Lower lobe of right lung (tissue), 2 donors: ENCODE data around the gene DDI2. TPM values are rescaled to one million over a fixed set of nuclear protein-coding genes. Genes with fewer than 3 reads are reported as not detected.
A peak's percentile ranks its signal among the peaks of the same experiment; 100 is the strongest.
"Not testable (repeated sequence)": the region's sequence is repeated elsewhere in the genome, so short reads cannot be mapped to it uniquely, and the experiment has no call there.

Experiments
- ATAC-seq, 2 donors: fragments of 200-7000 bp; cut with Tn5 transposase; one replicate each; pipeline ENCODE4 v1.9.1; 2020 to 2022; ENCODE audit warnings: mild to moderate bottlenecking in 2 of 2, moderate library complexity in 2 of 2
- DNase-seq: peaks from one replicate; pipeline ENCODE4 v3.0.0-alpha.2; 2020
- H3K27ac ChIP-seq: fragments of 200-600 bp; one replicate; pipeline ENCODE4 v1.8.0; 2022
- H3K27me3 ChIP-seq: fragments of 200-600 bp; one replicate; pipeline ENCODE4 v1.8.0; 2022; ENCODE audit warnings: low read depth
- H3K36me3 ChIP-seq: fragments of 200-600 bp; one replicate; pipeline ENCODE4 v1.8.0; 2022; ENCODE audit warnings: mild to moderate bottlenecking
- H3K4me1 ChIP-seq: fragments of 200-600 bp; one replicate; pipeline ENCODE4 v1.8.0; 2022
- H3K4me3 ChIP-seq: fragments of 200-600 bp; one replicate; pipeline ENCODE4 v1.8.0; 2022; ENCODE audit warnings: mild to moderate bottlenecking
- H3K9me3 ChIP-seq: fragments of 200-600 bp; one replicate; pipeline ENCODE4 v1.8.0; 2022
- CTCF ChIP-seq: fragments of 200-600 bp; IDR thresholded peaks from one replicate; pipeline ENCODE4 v1.8.0; 2022; ENCODE audit warnings: antibody characterized with exemption, mild to moderate bottlenecking
- intact Hi-C: fragments of 100-400 bp; cut with DNase I; formaldehyde crosslinking; loops from one replicate; pipeline ENCODE4 v1.11.0; 2022
- total RNA-seq: library from RNA; stranded (reverse); fragmentation: NEBNext Ultra II Directional; extraction: Animal tissue kit (Norgen Biotek cat#: 25700); gene quantifications from one replicate; pipeline ENCODE4 v1.2.1, GENCODE V29; 2021
- donor health status: DM: no; HTN: yes; CAD: no; lungs with severe emphysema.

DDI2 gene
- total RNA-seq, 1 donor from 2014 or later = 48.8 TPM

DNA sequence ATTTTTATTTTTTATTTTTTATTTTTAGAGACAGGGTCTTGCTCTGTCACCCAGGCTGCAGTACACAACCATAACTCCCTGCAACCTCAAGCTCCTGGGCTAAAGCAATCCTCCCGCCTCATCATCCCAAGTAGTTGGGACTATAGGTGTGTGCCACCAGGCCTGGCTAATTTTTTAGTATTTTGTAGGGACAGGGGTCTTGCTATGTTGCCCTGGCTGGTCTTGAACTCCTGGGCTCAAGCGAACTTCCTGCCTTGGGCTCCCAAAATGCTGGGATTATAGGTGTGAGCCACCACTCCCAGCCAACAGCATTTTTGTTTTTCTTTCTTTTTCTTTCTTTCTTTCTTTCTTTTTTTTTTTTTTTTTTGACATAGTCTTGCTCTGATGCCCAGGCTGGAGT, 80.9 kb downstream of the DDI2 start:
- Histone ChIP-seq H3K4me1 (peaks cover 66% of the 10 kb centered on the region), H3K27ac (peak overlapping the region; percentile 55), H3K4me3 (no peak overlapping the region), H3K9me3 (no peaks in the 10 kb centered on the region), H3K27me3 (no peaks in the 10 kb centered on the region), H3K36me3 (no peaks in the 10 kb centered on the region)
- intact Hi-C loops = no loop called here
- no peak for TF ChIP-seq CTCF
- ATAC-seq = no peak
- DNase-seq = no peak

DNA sequence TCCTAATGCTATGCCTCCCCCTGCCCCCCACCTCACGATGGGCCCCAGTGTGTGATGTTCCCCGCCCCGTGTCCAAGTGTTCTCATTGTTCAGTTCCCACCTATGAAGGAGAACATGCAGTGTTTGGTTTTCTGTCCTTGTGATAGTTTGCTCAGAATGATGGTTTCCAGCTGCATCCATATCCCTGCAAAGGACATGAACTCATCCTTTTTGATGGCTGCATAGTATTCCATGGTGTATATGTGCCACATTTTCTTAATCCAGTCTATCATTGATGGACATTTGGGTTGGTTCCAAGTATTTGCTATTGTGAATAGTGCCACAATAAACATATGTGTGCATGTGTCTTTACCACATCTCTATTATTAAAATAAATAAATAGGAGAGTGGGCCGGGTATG, 82.1 kb downstream of the DDI2 start:
- H3K9me3 ChIP-seq = not testable (repeated sequence)
- H3K4me1 ChIP-seq = peaks cover 70% of the 10 kb centered on the region

DNA sequence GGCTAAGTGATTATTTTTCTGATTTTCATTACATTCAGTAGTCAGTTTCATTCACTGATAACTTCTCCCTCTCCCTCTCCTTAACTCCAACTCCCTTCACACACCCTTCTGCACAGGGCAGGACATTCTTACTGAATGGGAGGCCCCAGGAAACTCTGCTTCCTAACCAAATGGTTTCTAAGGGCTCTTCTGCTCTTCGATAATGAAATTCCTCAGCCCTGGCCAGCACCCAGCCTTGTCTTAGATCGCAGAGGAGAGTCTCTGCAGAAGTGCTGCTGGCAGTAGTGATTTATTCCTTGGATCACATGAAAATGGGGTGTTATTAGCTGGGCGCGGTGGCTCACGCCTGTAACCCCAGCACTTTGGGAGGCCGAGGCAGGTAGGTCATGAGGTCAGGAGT, 83.2 kb downstream of the DDI2 start:
- DNase-seq (no peak), ATAC-seq (peak; percentile 70 to 74)
- no peaks in the 10 kb centered on the region for H3K9me3 ChIP-seq
- no peak for TF ChIP-seq CTCF
- peaks cover 78% of the 10 kb centered on the region for H3K4me1 ChIP-seq
- peaks cover 2% of the 10 kb centered on the region for H3K36me3 ChIP-seq
- no peak overlapping the region for H3K4me3 ChIP-seq
- H3K27ac ChIP-seq = peak overlapping the region; percentile 44
- H3K27me3 ChIP-seq = no peaks in the 10 kb centered on the region
- intact Hi-C loops = no loop called here

More for the DNA sequence above, 82.1 kb downstream of the DDI2 start:
- ATAC-seq, H3K27ac ChIP-seq, H3K4me3 ChIP-seq, H3K27me3 ChIP-seq, H3K36me3 ChIP-seq, DNase-seq, intact Hi-C loops: not testable (repeated sequence)

DNA sequence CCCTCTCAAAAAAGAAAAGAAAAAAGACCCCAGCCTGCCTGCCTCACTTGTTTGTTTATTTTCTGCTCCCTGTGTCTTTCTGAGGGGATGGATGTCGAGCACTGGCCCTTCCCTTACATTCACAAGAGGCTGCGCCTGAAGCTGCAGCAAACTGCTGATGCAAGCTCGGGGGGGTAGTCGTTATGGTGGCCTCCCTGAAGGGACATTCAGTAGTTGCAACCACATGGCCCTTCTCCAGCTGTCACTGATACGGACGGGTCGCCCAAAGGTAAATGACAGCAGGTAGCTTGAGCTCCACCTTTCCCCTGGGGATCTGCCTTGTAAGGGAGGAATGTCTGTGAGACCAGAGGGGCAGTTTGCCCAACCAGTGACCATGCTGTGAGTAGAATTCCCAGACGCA, 84.5 kb downstream of the DDI2 start:
- Histone ChIP-seq H3K27ac (no peak overlapping the region), H3K36me3 (peaks cover 10% of the 10 kb centered on the region), H3K4me1 (peaks cover 81% of the 10 kb centered on the region), H3K27me3 (no peaks in the 10 kb centered on the region), H3K9me3 (no peaks in the 10 kb centered on the region), H3K4me3 (no peak overlapping the region)
- intact Hi-C loops = no loop called here
- DNase-seq = no peak
- no peak for ATAC-seq
- TF ChIP-seq CTCF = no peak

DNA sequence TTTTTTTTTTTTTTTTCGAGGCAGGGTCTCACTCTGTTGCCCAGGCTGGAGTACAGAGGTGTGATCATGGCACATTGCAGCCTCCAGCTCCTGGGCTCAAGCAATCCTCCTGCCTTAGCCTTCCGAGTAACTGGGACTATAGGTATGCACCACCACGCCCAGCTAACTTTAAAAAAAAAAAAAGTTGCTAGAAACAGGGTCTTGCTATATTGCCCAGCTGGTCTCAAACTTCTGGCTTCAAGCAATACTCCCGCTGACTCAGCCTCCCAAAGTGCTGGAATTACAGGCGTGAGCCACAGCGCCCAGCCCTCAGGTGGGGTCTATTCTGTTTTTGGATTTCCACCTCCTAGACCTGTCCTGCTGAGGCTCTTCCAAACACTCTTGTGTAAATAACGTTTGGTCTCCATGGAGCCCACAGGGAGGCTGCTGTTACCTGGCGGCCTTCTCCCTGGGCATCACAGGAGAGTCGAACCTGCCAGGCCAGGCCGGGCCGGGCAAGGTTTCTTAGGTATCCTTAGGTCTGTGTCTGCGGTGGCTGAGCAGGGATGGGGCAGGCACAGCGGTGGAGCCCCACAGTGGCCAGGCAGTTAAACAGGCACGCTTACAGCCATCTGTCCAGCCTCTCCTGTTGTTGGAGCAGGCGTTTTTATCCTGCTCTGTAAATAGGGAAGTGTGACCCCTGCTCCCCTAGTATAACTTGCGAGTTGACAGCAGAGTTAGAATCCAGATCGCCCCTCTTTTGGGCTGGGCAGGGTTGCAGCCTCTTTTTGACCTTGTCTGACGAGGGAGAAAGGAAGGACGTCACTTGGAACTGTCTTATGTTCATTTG, 85.7 kb downstream of the DDI2 start:
- no peak overlapping the region for H3K4me3 ChIP-seq
- H3K36me3 ChIP-seq = peaks cover 10% of the 10 kb centered on the region
- DNase-seq = no peak
- H3K27ac ChIP-seq = peak overlapping the region; percentile 80
- peak; percentile 19 for TF ChIP-seq CTCF
- peaks cover 80% of the 10 kb centered on the region for H3K4me1 ChIP-seq
- peak; percentile 29 to 39 for ATAC-seq
- no peaks in the 10 kb centered on the region for H3K27me3 ChIP-seq
- no peaks in the 10 kb centered on the region for H3K9me3 ChIP-seq
- intact Hi-C loops = no loop called here

DNA sequence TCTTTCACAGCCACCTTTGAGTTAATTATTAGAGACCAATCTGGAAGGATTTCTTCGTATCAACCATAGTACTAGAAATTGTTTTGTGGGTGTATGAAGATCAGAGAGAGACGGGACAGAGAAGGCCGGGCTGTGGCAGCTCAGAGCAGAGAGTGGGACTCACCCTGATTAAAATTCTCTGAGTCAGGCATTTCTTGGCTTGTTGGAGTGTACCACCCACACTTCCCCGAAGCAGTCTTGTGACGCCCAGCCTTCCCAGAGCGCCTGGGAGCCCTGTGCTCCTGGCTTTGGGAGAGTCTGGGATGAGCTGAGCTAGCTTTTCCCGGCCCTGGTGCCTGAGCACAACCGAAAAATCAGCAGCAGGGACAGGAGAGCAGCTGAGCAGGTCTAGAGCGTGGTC, 86.3 kb downstream of the DDI2 start:
- Histone ChIP-seq H3K4me3 (no peak overlapping the region), H3K4me1 (peaks cover 76% of the 10 kb centered on the region), H3K36me3 (peaks cover 10% of the 10 kb centered on the region), H3K27me3 (no peaks in the 10 kb centered on the region), H3K27ac (peak overlapping the region; percentile 80), H3K9me3 (no peaks in the 10 kb centered on the region)
- intact Hi-C loops = no loop called here
- DNase-seq = peak; percentile 61
- no peak for TF ChIP-seq CTCF
- peak; percentile 84 to 89 for ATAC-seq
